GM21737 (cell line): ENCODE results near the gene CMTM3.
"Not testable (repeated sequence)": the region's sequence is repeated elsewhere in the genome, so short reads cannot be mapped to it uniquely, and the experiment has no call there.

Experiments used
- ATAC-seq: cut with Tn5 transposase; IDR thresholded peaks from one replicate; pipeline ENCODE4 v1.9.1; 2021; ENCODE audit warnings: mild to moderate bottlenecking, moderate library complexity; ENCODE audit not compliant: unreplicated experiment

Gene CMTM3

GRCh38 chr16:66581246-66581952 is 23.1 kb upstream of the CMTM3 start:
- ATAC-seq, result no peak

GRCh38 chr16:66585481-66586239 is 18.8 kb upstream of the CMTM3 start:
- no peak for ATAC-seq

DNA sequence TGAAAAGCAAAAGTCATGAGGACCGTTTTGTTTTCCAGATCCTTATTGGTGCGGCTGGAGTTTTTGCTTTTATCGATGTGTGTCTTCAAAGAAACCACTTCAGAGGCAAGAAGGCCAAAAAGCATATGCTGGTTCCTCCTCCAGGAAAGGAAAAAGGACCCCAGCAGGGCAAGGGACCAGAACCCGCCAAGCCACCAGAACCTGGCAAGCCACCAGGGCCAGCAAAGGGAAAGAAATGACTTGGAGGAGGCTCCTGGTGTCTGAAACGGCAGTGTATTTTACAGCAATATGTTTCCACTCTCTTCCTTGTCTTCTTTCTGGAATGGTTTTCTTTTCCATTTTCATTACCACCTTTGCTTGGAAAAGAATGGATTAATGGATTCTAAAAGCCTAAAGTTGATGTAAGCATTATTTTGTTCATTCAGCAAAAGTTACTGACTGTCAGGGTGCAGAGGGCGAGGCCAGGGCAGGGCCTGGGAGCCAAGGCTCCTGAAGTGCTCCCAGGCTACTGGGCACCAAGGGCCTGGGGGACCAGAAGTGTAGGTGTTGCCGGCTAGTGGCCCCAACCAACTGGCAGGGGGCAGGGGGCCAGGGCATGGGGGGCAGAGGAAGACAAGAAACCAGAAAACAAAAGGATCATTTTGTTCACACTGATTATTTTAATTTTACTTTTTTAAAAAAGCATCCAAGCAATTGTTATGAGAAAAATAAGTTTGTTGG is 16.5 kb upstream of the CMTM3 start:
- no peak for ATAC-seq

DNA sequence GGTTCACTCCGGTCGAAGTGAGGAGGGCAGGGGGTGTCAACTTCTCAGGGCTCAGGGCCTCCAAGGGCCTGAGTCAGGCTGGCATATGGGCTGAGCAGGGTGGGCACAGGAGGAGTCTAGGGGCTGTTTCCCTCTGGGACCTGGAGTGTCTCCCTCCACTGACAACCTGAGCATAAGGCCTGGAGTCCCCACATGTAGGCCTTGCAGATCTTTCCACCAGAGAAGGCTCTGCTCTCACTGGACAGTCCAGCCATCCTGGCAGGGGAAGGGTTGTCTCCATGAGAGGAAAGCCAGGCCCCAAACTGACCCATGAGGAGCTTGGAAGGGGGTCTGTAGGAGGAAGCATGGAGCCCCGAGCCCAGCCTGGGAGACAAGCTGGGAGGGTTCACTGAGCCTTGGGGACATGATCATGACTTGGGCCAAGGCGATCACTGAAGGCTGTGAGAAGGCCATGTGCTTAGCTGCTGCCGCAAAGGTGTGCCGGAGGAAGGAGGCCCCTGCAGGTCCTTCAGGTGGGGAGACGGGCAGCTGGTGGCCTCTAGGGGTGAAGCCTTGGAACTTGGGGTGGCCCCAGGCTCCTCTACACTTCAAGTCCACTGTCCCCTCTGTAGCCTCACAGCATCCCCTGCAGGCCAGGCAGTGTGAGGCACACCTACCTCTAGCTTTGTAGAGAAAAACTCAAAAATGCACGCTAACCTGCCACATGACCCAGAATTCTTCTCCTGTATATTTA is 15.4 kb upstream of the CMTM3 start:
- ATAC-seq, result no peak

GRCh38 chr16:66590322-66590721 is 14.2 kb upstream of the CMTM3 start:
- no peak for ATAC-seq

DNA sequence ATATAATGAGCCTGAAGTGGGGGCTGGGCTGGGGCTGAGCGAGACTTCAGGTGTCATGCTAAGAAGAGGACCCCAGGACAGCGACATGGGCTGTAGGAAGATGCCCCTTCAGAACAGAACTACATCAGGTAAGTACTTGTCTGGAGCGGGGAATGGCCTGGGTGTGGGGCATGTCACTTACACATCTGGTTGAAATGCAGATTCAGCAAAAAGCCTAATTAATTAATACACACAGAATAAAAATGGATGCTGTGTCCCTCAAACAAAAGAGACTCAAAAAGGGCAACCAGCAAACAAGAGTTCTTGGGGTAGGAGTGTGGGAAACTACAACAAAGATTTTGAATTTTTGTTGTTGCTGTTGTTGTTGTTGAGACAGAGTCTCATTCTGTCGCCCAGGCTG is 13.5 kb upstream of the CMTM3 start:
- no peak for ATAC-seq

- no peak for ATAC-seq
These were observed 12.3 kb upstream of the CMTM3 start for GRCh38 chr16:66592241-66592640.

DNA sequence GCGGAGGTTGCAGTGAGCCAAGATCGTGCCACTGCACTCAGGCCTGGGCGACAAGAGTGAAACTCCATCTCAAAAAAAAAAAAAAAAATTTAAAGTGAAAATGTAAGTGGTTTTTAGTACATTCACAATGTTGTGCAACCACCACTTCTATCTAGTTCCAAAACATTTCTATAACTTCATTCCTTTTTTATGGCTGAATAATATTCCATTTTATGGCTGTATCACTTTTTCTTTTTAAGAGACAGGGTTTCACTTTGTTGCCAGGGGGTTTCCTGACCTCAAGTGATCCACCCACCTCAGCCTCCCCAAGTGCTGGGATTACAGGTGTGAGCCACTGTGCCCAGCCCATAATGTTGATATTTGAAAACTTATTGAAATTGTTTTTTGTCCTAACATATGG is 11.7 kb upstream of the CMTM3 start:
- ATAC-seq, result no peak

DNA sequence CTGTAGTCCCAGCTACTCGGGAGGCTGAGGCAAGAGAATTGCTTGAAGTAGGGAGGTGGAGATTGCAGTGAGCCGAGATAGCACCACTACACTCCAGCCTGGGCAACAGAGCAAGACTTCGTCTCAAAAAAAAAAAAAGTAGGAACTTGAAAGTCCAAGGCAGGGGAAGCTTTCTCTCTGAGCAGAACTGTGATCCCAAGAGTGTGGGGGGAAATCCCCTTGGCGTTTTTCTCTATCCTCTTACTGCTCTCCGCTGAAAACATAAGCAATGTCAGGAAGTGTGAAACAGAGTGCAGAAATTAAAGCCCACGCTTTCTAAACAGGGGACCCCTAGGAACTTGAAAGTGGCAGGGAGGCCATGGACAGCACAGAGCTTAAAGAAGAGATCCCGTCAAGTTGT is 9.8 kb upstream of the CMTM3 start:
- ATAC-seq, result no peak

- not testable (repeated sequence) for ATAC-seq
These were observed 7.9 kb upstream of the CMTM3 start for GRCh38 chr16:66596559-66596958.

DNA sequence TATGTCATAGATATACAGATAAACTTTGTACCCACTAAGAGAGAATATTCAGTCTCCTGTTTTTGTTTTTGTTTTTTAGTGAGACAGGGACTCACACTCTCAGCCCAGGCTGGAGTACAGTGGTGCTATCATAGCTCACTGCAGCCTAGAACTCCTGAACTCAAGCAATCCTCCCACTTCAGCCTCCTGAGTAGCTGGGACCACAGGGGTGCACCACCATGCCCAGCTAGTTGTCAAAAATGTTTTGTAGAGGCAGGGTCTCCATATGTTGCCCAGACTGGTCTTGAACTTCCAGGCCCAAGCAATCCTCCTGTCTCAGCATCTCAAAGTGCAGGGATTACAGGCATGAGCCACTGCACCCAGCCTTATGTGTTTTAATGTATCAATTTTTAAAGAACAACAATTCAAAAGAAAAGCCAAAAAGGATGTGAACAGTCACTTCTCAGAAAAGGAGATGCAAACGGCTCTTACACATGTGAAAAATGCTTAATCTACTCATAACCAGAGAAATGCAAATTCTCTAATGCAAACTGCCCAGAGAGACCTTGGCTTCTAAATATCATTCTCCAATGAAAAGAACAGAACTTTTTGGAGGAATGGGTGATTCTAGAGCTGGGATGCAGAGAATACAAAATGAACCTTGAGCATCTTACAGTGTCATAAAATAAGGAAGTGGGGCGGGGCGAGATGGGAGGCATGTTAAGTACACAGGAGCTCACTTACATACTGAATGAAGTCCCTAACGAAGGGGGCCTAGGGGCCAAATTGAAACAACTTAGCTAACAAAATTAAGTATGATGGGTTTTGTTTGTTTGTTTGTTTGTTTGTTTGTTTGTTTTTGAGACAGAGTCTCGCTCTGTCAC is 7.3 kb upstream of the CMTM3 start:
- ATAC-seq, result no peak

DNA sequence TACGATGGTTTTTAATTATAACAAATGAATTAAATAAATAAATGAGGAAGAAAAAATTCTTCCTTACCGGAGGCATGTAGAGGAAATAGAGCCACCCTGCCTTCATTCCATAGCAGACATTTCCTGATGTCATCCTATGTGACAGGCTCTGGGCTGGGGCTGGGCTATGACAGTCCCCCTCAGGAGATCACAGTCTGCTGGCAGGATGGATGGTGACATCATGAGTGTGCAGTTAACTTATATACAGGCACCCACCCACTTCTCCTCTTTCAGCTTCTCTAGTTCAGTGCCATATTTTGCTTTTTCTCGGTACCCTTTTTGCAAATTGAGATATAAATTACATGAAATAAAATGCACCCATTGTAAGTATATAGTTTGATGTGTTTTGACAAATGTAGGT is 6.4 kb upstream of the CMTM3 start:
- no peak for ATAC-seq

- no peak for ATAC-seq
These were observed 4.8 kb upstream of the CMTM3 start for GRCh38 chr16:66599726-66600125.

DNA sequence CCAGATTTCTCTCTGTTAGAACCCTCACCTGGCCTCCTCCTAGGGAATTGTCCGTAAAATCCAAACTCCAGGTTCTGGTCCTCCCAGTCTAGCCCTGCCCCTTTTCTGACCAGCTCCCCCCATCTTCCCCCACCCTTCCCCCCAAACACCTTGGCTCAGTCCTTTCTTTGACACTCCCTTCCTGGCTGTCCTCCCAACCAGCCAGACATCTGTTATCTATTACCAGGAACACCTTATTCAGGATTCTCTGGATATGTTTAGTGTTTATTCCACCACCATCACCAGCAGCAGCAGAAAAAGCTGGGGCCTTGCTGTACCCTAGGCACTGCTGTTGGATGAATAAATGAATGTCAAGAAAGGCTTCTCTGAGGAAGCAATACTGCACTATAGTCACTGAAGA is 4.0 kb upstream of the CMTM3 start:
- no peak for ATAC-seq

DNA sequence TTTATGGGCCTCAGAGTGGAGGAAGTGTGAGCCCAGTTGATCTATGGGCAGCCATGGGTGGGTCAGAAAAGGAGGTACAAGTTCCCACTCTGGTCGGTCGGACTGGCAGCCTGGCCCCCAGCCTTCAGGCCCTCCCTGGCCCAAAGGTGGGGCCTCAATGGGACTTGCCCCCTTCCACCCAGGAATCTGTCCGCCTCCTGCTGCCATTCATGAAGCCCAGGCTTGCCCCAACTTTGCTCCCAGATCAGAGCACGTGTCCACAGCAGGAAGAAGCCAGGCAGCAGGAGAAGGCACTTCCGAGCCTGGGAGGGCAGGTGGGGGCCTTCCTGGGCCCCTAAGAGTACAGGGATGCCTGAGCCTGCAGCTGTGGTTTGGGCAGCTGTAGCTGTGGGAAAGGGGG is 3.0 kb upstream of the CMTM3 start:
- ATAC-seq, result no peak

GRCh38 chr16:66603537-66604375 is 748 bp upstream of the CMTM3 start:
- no peak for ATAC-seq

GRCh38 chr16:66605177-66605978 is 874 bp downstream of the CMTM3 start:
- ATAC-seq, result no peak

- peak; percentile 50 for ATAC-seq
These were observed 1.7 kb downstream of the CMTM3 start for GRCh38 chr16:66605979-66606751.
